CD4-positive, alpha-beta memory T cell (primary cell): ENCODE measurements around the gene AHNAK. TPM values are rescaled to one million over a fixed set of nuclear protein-coding genes. Genes with fewer than 3 reads are reported as not detected.
A peak's percentile ranks its signal among the peaks of the same experiment; 100 is the strongest.
"Not testable (repeated sequence)": the region's sequence is repeated elsewhere in the genome, so short reads cannot be mapped to it uniquely, and the experiment has no call there.

Experiments
- CTCF ChIA-PET: fragments of 350-600 bp; sonication (Branson Sonifier 250); formaldehyde crosslinking; loops from one replicate; lab custom pipeline; 2021; ENCODE audit warnings: inconsistent platforms; ENCODE audit not compliant: partially characterized antibody; lab: Charles Lee
- POLR2A ChIA-PET: fragments of 350-600 bp; sonication (Branson Sonifier 250); formaldehyde crosslinking; loops from one replicate; lab custom pipeline; 2021; ENCODE audit not compliant: partially characterized antibody; lab: Charles Lee
- DNase-seq, 5 donors: peaks; one replicate each; pipeline versions ENCODE4 v3.0.0 to v3.0.0-alpha.2; 2020 to 2022; ENCODE audit warnings: mixed read lengths in 1 of 5
- H3K27ac ChIP-seq: one replicate; pipeline ENCODE4 v1.7.0; 2013; ENCODE audit warnings: low read depth, low read length
- H3K27me3 ChIP-seq: 2 replicates; pipeline ENCODE4 v1.7.0; 2013; ENCODE audit warnings: mild to moderate bottlenecking, low read length, moderate library complexity; ENCODE audit not compliant: insufficient read depth
- H3K36me3 ChIP-seq: 2 replicates; pipeline ENCODE4 v1.7.0; 2013; ENCODE audit warnings: mild to moderate bottlenecking, low read length, moderate library complexity; ENCODE audit not compliant: insufficient read depth
- H3K4me1 ChIP-seq: 2 replicates; pipeline ENCODE4 v1.7.0; 2013; ENCODE audit warnings: mild to moderate bottlenecking, low read length, moderate library complexity; ENCODE audit not compliant: insufficient read depth
- H3K4me3 ChIP-seq, 2 donors: one replicate each; pipeline ENCODE4 v1.7.0; 2013; ENCODE audit warnings: low read length in 2 of 2, mild to moderate bottlenecking in 1 of 2
- H3K9me3 ChIP-seq, 2 donors: one replicate each; pipeline ENCODE4 v1.7.0; 2013; ENCODE audit warnings: low read length in 2 of 2, control low read depth in 1 of 2; ENCODE audit not compliant: control insufficient read depth in 1 of 2
- H3K27ac Mint-ChIP-seq, 7 donors: one replicate each; pipeline ENCODE4 v1.8.0; 2020 to 2021; ENCODE audit warnings: mixed read lengths in 7 of 7, mild to moderate bottlenecking in 6 of 7, inconsistent platforms in 3 of 7, moderate library complexity in 3 of 7
- H3K27me3 Mint-ChIP-seq, 2 donors: one replicate each; pipeline ENCODE4 v1.8.0; 2020 to 2021; ENCODE audit warnings: mixed read lengths in 2 of 2
- H3K36me3 Mint-ChIP-seq, 2 donors: one replicate each; pipeline ENCODE4 v1.8.0; 2020 to 2021; ENCODE audit warnings: mixed read lengths in 2 of 2, inconsistent platforms in 1 of 2, mild to moderate bottlenecking in 1 of 2
- H3K4me1 Mint-ChIP-seq, 4 donors: one replicate each; pipeline ENCODE4 v1.8.0; 2020 to 2021; ENCODE audit warnings: mixed read lengths in 4 of 4, mild to moderate bottlenecking in 1 of 4
- H3K4me3 Mint-ChIP-seq, 8 donors: one replicate each; pipeline ENCODE4 v1.8.0; 2020 to 2021; ENCODE audit warnings: mixed read lengths in 8 of 8, mild to moderate bottlenecking in 7 of 8, moderate library complexity in 6 of 8, inconsistent platforms in 3 of 8
- H3K9me3 Mint-ChIP-seq, 8 donors: one replicate each; pipeline ENCODE4 v1.8.0; 2020 to 2021; ENCODE audit warnings: mixed read lengths in 8 of 8, mild to moderate bottlenecking in 5 of 8, inconsistent platforms in 3 of 8, moderate library complexity in 1 of 8
- intact Hi-C: fragments of 100-400 bp; cut with micrococcal nuclease; formaldehyde crosslinking; loops from one replicate; pipeline ENCODE4 v1.15.1; 2023
- polyA plus RNA-seq, 2 donors: library from polyadenylated mRNA; unstranded; fragments of 300-500 nt; fragmentation: Illumina TruSeq; gene quantifications; one replicate each; pipeline ENCODE4 v1.2.3, GENCODE V29; 2021
- total RNA-seq, 2 experiments: library from RNA; stranded (reverse); gene quantifications; one replicate each; pipeline ENCODE4 v1.2.3, GENCODE V29; 2021

AHNAK gene
- total and polyA plus RNA-seq, 4 experiments from 2014 or later = 23.5 to 573 (median 372) TPM

GRCh38 chr11:62573006-62573591, 26.5 kb upstream of the AHNAK start:
- POLR2A ChIA-PET = interaction anchor here (0.9 to 6.6 kb wide), 41 partner anchors 10 to 1211 kb away, joined by 3 to 120 read pairs (median 6); partner anchors contain the start of genes AHNAK, B3GAT3, C11orf98 and CSKMT
- Mint-ChIP-seq H3K27me3 (no peaks in the 10 kb centered on the region), H3K36me3 (peaks cover 43 to 71% of the 10 kb centered on the region in 2 donors), H3K4me3 (peak overlapping the region; percentile 92 to 98 (median 98)), H3K9me3 (no peaks in the 10 kb centered on the region), H3K27ac (peak overlapping the region; percentile 94 to 98 (median 97)), H3K4me1 (peaks cover 34 to 60% (median 48%) of the 10 kb centered on the region in 4 donors)
- DNase-seq = peak in 4 of 5 donors; percentile 33 to 61 (median 39)
- Histone ChIP-seq H3K4me3 (peak overlapping the region; percentile 89 to 100), H3K4me1 (peaks cover 44% of the 10 kb centered on the region), H3K36me3 (peaks cover 48% of the 10 kb centered on the region), H3K9me3 (no peaks in the 10 kb centered on the region), H3K27ac (peak overlapping the region; percentile 73), H3K27me3 (no peaks in the 10 kb centered on the region)
- intact Hi-C loops = loop anchor here (1.0 kb wide), 2 partner anchors 17 to 92 kb away; partner anchors contain the start of genes C11orf98 and CSKMT
- CTCF ChIA-PET = interaction anchor here (0.6 to 2.8 kb wide), 14 partner anchors 10 to 178 kb away, joined by 3 to 15 read pairs (median 5); partner anchors contain the start of gene TUT1

- H3K36me3 Mint-ChIP-seq = peaks cover 44 to 71% of the 10 kb centered on the region in 2 donors
Measured at GRCh38 chr11:62572431-62572830, 25.8 kb upstream of the AHNAK start.

GRCh38 chr11:62571493-62571892, 24.9 kb upstream of the AHNAK start:
- H3K27me3 Mint-ChIP-seq, H3K9me3 Mint-ChIP-seq, H3K9me3 ChIP-seq, intact Hi-C loops, DNase-seq, H3K4me3 ChIP-seq, H3K27ac ChIP-seq, H3K27me3 ChIP-seq: not testable (repeated sequence)
- ChIA-PET POLR2A (interaction anchor here (0.6 to 6.6 kb wide), 5 partner anchors 17 to 100 kb away, joined by 4 to 120 read pairs (median 7); partner anchors contain the start of genes AHNAK, C11orf98, CSKMT and UQCC3), CTCF (interaction anchor here (1.0 to 3.4 kb wide), 4 partner anchors 11 to 147 kb away, joined by 3 to 24 read pairs (median 6); partner anchors contain the start of gene MTA2)
- Mint-ChIP-seq H3K27ac (peak overlapping the region; percentile 54 to 95 (median 77)), H3K4me1 (peaks cover 40 to 70% (median 57%) of the 10 kb centered on the region in 4 donors), H3K36me3 (peaks cover 46 to 75% of the 10 kb centered on the region in 2 donors), H3K4me3 (peak overlapping the region in 2 of 8 donors; percentile 41 to 92)
- Histone ChIP-seq H3K4me1 (peaks cover 51% of the 10 kb centered on the region), H3K36me3 (peaks cover 48% of the 10 kb centered on the region)

More at GRCh38 chr11:62572431-62572830, 25.8 kb upstream of the AHNAK start:
- Mint-ChIP-seq H3K27me3 (no peaks in the 10 kb centered on the region), H3K9me3 (no peaks in the 10 kb centered on the region), H3K4me3 (peak overlapping the region; percentile 92 to 98 (median 98)), H3K27ac (peak overlapping the region; percentile 94 to 98 (median 97)), H3K4me1 (peaks cover 36 to 61% (median 49%) of the 10 kb centered on the region in 4 donors)
- Histone ChIP-seq H3K4me3 (peak overlapping the region; percentile 89 to 100), H3K4me1 (peaks cover 47% of the 10 kb centered on the region), H3K9me3 (no peaks in the 10 kb centered on the region), H3K36me3 (peaks cover 48% of the 10 kb centered on the region), H3K27ac (peak overlapping the region; percentile 73), H3K27me3 (no peaks in the 10 kb centered on the region)
- POLR2A ChIA-PET = interaction anchor here (0.7 to 6.6 kb wide), 12 partner anchors 9 to 285 kb away, joined by 3 to 120 read pairs (median 5); partner anchors contain the start of genes AHNAK, B3GAT3, C11orf98 and CSKMT
- no peak for DNase-seq
- CTCF ChIA-PET = interaction anchor here (0.6 to 1.9 kb wide), 6 partner anchors 12 to 148 kb away, joined by 3 to 9 read pairs (median 4); no protein-coding TSS in a partner anchor
- intact Hi-C loops = no loop called here

GRCh38 chr11:62570903-62571302, 24.3 kb upstream of the AHNAK start:
- Mint-ChIP-seq H3K36me3 (peaks cover 48 to 78% of the 10 kb centered on the region in 2 donors), H3K4me3 (peak overlapping the region in 6 of 8 donors; percentile 1 to 59 (median 23)), H3K4me1 (peaks cover 42 to 74% (median 61%) of the 10 kb centered on the region in 4 donors), H3K27ac (peak overlapping the region; percentile 5 to 95 (median 61))
- H3K27me3 ChIP-seq, H3K9me3 Mint-ChIP-seq, H3K4me3 ChIP-seq, DNase-seq, H3K27ac ChIP-seq, intact Hi-C loops, H3K27me3 Mint-ChIP-seq, H3K9me3 ChIP-seq: not testable (repeated sequence)
- Histone ChIP-seq H3K4me1 (peaks cover 57% of the 10 kb centered on the region), H3K36me3 (peaks cover 48% of the 10 kb centered on the region)
- ChIA-PET POLR2A (interaction anchor here (0.6 to 6.6 kb wide), 6 partner anchors 10 to 100 kb away, joined by 3 to 120 read pairs (median 6); partner anchors contain the start of genes AHNAK, C11orf98, CSKMT and UQCC3), CTCF (interaction anchor here (1.0 to 3.4 kb wide), 6 partner anchors 10 to 146 kb away, joined by 3 to 24 read pairs (median 8); partner anchors contain the start of gene MTA2)

GRCh38 chr11:62569611-62570010, 23.0 kb upstream of the AHNAK start:
- Histone ChIP-seq H3K9me3 (no peaks in the 10 kb centered on the region), H3K4me3 (no peak overlapping the region), H3K4me1 (peaks cover 51% of the 10 kb centered on the region), H3K27me3 (no peaks in the 10 kb centered on the region), H3K36me3 (peaks cover 59% of the 10 kb centered on the region), H3K27ac (no peak overlapping the region)
- intact Hi-C loops = no loop called here
- H3K4me3 Mint-ChIP-seq = peak overlapping the region in 1 of 8 donors; percentile 12
- H3K27me3 Mint-ChIP-seq = no peaks in the 10 kb centered on the region
- POLR2A ChIA-PET = interaction anchor here (0.6 to 6.6 kb wide), 6 partner anchors 8 to 158 kb away, joined by 3 to 120 read pairs (median 4); partner anchors contain the start of genes AHNAK and HNRNPUL2
- no peaks in the 10 kb centered on the region for H3K9me3 Mint-ChIP-seq
- DNase-seq = no peak
- H3K4me1 Mint-ChIP-seq = peaks cover 40 to 74% (median 54%) of the 10 kb centered on the region in 4 donors
- CTCF ChIA-PET = interaction anchor here (0.7 to 3.4 kb wide), 5 partner anchors 9 to 145 kb away, joined by 3 to 24 read pairs (median 7); no protein-coding TSS in a partner anchor
- peaks cover 55 to 81% of the 10 kb centered on the region in 2 donors for H3K36me3 Mint-ChIP-seq
- H3K27ac Mint-ChIP-seq = peak overlapping the region in 6 of 7 donors; percentile 24 to 64 (median 42)

GRCh38 chr11:62567018-62567633, 20.5 kb upstream of the AHNAK start:
- Mint-ChIP-seq H3K36me3 (peaks cover 46 to 73% of the 10 kb centered on the region in 2 donors), H3K4me1 (peaks cover 25 to 51% (median 38%) of the 10 kb centered on the region in 4 donors), H3K27me3 (no peaks in the 10 kb centered on the region), H3K27ac (peak overlapping the region; percentile 51 to 85 (median 81)), H3K4me3 (peak overlapping the region in 2 of 8 donors; percentile 28 to 73), H3K9me3 (no peaks in the 10 kb centered on the region)
- Histone ChIP-seq H3K27me3 (no peaks in the 10 kb centered on the region), H3K36me3 (peaks cover 54% of the 10 kb centered on the region), H3K4me3 (no peak overlapping the region), H3K9me3 (no peaks in the 10 kb centered on the region), H3K27ac (peak overlapping the region; percentile 15), H3K4me1 (peaks cover 38% of the 10 kb centered on the region)
- intact Hi-C loops = no loop called here
- ChIA-PET POLR2A (interaction anchor here (0.9 to 2.1 kb wide), 5 partner anchors 11 to 274 kb away, joined by 3 to 5 read pairs (median 4); partner anchors contain the start of gene AHNAK), CTCF (interaction anchor here (1.0 to 3.1 kb wide), 5 partner anchors 10 to 172 kb away, joined by 3 to 24 read pairs (median 9); no protein-coding TSS in a partner anchor)
- no peak for DNase-seq
